MM.1S (cell line): ENCODE data around the gene UBL3.

Experiments
- EZH2 ChIP-seq: fragments of 300-600 bp; sonication (generic); optimal IDR thresholded peaks from 2 replicates; pipeline ENCODE3; 2017; ENCODE audit warnings: low read depth, mild to moderate bottlenecking, antibody characterized with exemption, low read length, mixed read lengths
- EZH2phosphoT487 ChIP-seq: fragments of 300-600 bp; sonication (generic); IDR thresholded peaks from 2 replicates; pipeline ENCODE4 v1.6.1; 2018; ENCODE audit warnings: antibody characterized with exemption, low read length
- TF ChIP-seq, protein P1 (sequence below): fragments of 300-600 bp; sonication (generic); IDR thresholded peaks from 2 replicates; pipeline ENCODE4 v1.5.1; 2016; ENCODE audit warnings: antibody characterized with exemption, low read length, mixed read lengths

GRCh38 chr13:29845440-29846056 is 4.9 kb downstream of the UBL3 start:
- TF ChIP-seq, protein P1, sequence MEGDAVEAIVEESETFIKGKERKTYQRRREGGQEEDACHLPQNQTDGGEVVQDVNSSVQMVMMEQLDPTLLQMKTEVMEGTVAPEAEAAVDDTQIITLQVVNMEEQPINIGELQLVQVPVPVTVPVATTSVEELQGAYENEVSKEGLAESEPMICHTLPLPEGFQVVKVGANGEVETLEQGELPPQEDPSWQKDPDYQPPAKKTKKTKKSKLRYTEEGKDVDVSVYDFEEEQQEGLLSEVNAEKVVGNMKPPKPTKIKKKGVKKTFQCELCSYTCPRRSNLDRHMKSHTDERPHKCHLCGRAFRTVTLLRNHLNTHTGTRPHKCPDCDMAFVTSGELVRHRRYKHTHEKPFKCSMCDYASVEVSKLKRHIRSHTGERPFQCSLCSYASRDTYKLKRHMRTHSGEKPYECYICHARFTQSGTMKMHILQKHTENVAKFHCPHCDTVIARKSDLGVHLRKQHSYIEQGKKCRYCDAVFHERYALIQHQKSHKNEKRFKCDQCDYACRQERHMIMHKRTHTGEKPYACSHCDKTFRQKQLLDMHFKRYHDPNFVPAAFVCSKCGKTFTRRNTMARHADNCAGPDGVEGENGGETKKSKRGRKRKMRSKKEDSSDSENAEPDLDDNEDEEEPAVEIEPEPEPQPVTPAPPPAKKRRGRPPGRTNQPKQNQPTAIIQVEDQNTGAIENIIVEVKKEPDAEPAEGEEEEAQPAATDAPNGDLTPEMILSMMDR: no peak
- TF ChIP-seq EZH2phosphoT487: no peak
- no peak for TF ChIP-seq EZH2
